Measurements from ENCODE around the gene ACOXL.

The ACOXL gene

DNA sequence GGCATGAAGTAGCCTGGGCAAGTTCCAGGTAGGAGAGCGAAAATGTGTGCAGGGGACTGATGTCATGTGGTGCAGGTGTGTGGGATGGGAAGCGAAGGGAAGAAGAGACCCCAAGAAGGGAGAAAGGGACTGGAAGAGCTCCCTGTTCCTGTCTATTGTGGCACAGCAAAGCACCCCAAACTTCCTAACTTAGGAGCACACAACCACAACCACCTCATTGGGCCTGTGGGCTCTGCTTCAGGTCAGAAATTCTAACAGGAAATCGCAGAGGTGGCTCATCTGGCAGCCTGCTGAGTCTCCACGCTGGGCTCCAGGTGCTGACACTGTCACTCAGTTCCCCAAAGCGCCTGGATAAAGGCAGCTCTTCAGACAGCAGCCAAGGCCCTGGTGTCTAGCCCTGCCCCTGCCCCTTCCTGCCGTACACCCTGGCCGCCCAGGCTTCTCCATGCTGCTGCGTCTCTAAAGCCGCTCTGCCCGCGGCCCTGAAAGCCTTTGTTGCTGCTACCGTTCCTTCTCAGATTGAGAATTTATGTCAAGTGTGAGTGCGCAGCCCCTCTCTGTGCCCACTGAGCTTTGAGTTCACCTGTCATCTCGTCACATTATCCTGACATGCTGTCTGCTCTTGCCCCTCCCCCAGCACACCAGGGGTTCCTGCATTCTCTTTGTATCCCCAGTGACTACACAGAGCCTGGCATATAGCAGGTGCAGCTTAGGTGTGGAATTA lies 248.1 kb downstream of the ACOXL start:
- no peak for DNase-seq

DNA sequence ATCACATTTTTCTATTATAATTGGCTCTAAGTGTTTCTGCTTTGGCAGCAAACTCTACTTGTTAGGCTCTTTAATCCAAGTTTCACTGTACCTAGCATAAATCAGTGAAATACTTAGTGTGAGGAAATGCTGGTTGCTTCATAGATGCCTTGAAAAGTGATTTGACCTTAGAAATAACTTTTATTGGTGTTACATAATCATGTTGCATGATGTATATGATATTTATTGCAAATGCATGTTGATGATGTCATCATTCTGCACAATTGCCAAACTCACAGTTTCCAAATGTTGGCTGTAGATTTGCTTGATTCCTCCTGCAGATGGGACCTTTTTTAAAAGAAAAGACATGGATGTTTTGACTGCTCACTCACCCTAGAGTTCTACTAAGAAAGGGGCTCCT lies 250.8 kb downstream of the ACOXL start:
- no peak for DNase-seq

DNA sequence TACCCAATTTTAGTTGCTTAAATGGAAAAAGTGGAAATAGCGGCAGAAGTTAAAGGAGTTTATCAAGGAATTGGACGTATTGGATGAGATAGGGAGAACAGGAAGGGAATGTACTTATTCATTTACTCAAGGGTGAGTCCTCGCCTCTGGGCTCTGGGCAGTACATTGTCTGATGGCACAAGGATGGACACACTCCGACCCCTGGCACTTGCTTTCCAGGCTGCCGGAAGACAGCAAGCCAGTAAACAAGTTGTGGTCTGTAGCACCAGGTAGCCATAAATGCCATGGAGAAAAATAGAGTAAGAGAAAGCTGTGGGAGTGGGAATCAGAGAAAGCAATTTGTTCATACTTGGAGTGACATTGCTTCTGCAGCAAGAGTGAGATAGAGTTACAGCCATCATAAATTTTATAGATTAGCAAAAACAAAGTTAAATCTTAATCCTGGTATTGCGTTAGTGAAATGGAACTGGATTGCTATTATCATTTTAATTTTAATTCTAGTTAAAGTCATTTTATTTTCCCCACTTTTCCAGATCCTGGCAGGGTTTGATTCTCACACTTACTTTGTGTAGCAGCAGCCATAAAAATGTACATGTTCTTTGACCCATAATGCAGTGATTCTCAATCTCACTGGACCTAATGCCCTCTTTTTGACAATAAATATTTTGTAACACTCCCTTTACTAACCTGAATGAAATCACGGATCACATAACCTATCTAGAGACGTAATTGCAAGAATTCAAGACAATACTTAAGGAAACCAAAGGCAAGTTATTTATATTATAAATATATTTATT lies 252.5 kb downstream of the ACOXL start:
- DNase-seq = no peak

DNA sequence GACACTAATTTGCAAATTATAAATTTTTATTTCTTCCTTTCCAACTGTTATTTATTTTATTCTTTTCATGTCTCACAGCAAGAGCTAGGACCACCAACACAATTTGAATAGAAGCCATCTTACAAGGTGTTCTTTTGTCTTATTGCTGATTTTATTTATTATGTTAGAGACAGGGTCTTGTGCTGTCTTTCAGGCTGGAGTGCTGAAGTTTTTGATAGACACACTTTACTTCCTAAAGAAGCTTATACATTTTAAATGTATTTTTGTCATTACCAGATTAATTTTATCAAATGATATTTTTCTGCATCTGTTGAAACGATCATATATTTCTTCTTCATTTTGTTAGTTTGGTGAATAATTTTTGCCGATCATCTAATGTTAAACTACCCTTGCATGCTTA lies 258.1 kb downstream of the ACOXL start:
- DNase-seq = no peak

DNA sequence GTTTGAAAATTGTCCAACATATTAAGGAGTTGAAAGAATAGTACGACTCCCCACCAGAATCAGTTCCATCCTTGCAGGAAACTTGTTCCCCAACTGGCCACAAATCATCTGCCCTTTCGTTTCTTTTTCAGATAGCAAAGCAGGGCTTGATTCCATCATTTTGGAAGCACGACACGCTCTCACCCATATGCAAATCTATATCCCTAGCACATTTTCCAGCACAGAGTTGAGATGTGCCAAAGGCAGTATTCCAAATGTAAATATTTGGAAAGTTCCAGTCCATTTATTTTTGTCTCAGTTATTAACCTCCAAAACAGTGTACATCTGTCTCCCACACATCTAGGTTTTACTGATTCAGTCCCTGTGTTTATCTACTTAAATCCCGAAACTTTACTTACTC lies 259.5 kb downstream of the ACOXL start:
- no peak for DNase-seq

DNA sequence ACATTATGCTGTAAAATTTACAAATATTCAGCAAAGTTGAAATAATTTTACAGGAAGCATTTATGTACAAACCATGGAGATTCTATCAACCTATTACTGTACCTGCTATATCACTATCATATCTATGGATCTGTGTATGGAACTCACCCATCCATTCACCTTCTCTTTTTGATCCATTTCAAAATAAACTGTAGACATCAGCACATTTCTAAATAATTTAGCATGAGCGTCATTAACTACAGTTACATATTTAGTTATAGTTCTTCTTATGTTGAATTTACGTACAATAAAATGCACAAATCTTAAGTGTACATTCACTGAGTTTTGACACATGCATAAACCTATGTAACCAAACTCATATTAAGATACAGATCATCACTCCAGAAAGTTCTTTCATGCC lies 260.5 kb downstream of the ACOXL start:
- DNase-seq = no peak

DNA sequence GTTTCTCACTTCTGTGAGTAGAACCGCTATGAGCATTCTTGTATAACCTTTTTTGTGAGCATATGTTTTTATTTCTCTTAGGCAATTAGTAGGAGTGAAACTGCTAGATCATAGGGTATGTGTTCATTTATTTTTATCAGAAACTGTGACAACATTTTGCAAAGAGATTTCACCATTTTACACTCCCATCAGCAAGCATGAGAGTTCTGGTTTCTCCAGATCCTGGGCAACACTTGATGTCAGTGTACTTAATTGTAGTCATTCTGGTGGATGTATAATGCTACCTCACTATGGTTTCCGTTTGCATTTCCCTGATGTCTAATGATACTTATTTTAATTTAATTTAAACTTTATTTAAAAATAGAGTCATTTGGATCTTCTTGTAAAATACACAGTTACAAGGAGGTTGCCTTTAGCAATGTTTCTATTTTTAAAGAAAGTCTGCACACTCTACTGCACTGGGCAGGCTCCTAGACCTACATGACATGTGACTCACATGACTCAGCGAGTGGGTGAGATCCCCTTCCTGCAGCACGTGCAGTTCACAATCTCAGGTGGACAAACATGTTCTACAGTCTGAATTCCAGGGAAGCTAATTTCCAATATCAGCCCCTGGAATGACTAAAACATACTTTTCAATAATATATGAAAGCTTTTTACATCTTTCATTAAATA lies 261.3 kb downstream of the ACOXL start:
- DNase-seq = peak; percentile 73

DNA sequence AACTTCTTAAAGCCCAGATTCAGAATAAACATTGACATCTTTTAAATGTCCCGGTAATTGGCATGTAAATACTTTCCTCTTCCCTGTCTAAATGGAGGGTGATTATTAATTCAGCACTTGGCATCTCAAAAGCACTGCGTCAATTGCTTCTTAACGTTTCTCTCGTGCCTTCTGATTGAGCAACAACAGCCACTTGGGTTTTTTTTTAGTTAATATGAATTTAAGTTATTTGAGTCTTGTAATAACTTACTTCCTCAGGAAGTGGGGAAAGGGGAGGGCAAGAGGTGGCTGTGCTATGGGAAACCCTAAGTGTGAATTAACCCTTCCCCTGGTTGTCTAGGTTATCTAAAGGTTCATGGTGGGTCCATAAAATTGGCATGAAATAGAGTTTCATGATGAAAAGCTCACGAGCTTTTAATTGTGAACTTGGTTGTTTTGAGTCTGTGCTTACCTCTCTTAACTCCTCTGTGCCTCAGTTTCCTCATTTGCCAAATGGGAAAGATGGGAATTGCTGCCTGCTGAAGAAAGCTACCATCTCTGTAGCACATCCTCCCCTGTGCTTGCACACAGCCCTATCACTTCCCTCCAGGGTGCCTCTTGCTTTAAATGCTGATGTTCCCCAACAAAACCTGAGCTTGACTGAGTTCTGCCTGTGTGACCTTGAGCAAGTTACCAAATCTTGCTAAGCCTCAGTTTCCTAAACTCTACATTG lies 262.0 kb downstream of the ACOXL start:
- DNase-seq = peak; percentile 89

DNA sequence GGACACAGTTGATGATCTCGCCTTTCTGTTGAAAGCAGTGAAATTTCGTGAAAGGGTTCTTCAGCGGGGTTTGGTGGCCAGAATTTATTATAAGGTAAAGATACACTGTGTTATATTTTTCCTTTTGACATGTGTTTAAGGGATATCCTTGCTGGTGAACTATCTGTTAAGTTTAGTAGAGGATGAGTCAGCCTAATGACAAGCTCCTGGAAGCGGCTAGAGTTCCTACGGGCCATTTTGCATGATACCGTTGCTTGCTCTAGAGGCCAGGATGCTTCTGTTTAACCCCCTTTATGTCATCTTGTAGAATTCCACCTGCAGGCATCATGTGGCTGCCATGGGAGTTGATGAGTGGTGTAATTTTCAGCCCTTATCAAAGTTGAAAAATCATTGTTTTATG lies 263.5 kb downstream of the ACOXL start:
- no peak for DNase-seq

DNA sequence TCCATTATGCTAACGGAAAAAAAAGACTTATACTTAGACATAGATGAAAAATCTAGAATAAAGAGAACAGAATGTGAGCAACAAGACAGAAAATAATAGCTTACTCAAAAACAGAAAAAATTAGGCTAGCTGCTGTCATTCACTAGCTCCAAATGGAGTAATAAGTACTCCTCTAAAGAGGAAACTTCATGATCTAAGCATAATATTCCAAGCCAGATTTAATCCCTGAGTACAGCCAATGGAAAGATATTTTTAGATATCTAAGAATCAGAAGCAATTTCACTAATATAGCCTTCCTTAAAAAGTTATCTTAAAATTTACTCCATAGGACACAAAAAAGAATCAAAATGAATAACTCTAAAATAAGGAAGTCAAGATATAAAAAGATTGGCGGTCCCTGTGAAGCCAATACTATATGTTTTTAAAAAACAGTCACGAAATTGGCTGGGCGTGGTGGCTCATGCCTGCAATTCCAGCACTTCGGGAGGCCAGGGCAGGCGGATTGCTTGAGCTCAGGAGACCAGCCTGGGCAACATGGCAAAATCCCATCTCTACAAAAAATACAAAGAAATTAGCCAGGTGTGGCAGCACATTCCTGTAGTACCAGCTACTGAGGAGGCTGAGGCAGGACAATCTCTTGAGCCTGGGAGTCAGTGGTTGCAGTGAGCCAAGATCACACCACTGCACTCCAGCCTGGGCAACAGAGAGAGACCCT lies 265.1 kb downstream of the ACOXL start:
- DNase-seq = no peak

DNA sequence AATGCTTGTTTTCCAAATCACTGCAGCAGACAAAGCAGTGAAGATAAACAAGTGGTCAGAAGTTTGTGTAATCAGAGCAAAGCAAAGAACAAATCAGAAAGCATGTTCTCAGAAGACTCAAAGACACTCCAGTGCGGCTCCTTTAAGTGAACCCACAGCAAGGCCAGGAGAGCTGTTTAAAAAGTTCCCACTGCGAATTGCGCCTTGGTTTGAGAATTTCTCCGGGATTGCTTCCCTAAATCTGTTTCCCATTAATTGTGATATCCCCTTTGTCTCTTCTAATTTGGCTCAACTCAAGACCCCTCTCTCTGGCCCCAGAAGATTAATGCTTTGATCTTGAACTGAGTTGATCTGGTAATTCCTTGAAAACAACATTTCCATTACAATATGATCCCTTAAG lies 265.9 kb downstream of the ACOXL start:
- DNase-seq = no peak

DNA sequence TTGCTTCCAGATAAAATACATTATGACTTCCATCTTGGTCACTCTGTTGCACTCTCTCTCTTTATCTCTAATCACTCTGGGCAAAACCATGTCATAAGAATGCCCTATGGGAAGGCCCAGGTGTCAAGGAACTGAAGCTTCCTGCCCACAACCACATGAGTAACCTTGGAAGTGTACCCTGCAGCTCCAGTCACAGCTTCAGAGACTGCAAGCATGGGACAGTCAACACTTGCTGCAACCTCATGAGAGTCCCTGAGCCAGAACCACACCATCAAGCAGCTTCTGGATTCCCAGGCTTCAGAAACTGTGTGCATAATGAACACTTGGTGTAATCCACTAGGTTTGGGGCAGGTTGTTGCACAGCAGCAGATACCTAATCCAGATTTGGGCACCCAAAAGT lies 267.3 kb downstream of the ACOXL start:
- no peak for DNase-seq

DNA sequence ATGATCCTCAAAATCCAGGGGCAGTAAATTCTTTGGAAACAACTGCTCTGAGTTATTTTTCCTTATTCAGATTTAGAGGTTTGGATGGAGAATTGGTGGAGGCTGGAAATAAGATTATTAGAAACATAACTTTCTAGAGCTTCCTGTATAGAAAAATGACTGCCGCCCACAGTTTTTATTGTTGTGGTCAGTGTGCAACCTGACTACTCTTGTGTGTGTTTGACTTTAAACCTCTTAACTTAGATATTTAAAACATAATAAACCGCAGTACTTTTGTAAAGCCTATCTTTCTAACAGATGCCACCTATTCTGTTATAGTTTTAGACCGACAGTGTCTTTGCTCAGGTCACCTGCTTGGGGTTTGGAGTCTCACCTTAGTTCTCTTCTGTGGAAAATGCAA lies 272.9 kb downstream of the ACOXL start:
- DNase-seq = no peak

DNA sequence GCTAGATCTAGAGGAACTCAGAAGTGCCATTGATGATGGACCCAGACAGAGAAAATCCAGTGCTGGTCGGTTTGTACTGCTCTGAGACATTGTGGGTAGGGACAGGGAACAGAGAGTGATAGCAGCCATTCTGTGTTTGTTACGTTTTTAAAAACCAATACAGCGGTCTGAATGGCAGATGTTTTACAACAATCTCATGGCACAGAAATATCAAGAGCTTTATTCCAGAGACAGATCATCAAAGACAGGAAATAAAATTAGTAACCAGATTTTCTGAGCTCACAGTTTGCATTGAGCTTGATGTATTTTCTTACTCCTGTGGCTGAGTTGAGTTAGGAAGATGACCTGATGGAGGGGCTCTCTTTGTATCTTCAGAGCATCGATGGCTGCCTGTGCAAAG lies 273.4 kb downstream of the ACOXL start:
- no peak for DNase-seq

DNA sequence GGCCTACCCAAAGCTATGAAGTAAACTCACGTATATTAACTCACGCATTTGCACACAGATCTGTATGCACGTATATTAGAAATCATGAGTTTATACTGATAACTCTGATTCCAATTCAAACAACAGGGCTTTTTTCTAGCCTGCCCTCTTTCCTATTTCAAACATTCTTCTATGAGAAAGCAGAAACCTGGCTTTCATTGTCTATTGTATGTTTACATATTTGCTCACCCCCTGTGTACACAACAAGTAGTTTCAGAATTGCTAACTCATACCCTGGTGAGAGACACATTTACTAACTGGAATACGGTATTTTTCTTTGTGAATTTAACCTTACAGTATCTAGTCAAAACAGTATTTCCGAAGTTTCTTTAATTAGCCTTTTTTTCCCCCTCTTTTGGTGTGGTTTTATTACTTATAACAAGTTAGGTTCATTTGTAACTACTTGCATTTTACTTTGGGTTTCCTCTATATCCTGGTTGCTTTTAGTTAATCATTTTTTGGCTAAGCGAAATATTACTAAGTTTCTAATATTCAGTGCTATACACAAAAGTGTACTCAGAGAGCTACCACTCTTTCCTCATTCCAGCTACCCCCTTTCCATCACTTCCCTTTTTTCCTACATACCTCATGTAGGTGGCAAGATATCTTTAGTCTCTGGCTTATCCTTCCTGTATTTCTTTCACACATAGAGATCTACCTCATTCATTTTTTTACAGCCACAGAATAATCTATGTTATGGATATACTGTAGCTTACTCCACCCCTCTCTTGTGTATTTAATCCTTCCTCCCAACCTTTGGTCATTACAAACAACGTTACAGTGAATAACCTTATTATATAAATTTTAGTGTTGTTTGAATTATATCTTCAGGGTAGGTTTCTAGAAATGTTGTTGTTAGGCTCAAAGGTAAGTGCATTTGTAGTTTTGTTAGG lies 275.6 kb downstream of the ACOXL start:
- no peak for DNase-seq

DNA sequence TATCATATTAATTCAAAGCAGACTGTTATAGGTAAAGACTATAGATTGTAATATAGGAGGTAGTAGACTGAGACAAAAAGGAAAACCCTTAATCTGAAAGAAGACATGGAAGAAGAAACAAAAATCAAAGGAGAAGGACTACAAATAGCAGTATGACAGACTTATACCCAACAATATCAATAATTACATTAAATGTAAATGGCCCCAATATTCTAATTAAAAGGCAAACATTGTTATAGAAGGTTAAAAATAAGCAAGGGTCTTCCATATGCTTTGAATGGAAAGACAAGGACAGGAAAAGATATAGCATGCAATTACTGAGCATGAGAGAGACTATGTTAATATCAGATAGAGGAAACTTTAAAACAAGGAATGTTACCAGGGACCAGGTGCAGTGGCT lies 278.8 kb downstream of the ACOXL start:
- no peak for DNase-seq

DNA sequence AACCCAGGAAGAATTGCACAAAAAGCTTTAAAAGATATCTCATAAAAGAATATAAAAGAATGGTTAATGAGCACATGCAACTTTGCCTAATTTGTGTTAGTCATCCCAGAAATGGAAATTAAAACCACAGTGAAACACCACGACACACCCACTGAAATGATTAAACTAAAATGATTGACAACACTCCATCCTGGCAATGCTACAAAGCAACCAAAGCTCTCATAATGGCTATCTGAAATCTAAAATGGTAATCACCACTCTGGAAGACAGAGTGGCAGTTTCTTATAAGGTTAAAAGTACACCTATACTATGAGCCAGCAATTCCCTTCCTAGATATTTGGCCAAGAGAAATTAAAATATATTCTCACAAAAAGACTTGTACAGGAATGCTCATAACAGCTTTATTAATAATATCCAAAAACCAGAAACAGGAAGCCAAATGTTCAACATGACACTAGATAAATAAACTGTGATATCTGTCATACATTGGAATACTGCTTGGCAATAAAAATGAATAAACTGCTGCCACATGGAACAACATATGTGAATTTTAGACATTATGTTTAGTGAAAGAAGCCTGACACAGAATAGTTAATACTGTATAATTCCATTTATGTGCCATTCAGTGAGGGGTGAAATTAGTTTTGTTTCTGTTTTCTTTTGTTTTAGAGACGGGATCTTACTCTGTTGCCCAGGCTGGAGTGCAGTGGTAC lies 283.1 kb downstream of the ACOXL start:
- no peak for DNase-seq

DNA sequence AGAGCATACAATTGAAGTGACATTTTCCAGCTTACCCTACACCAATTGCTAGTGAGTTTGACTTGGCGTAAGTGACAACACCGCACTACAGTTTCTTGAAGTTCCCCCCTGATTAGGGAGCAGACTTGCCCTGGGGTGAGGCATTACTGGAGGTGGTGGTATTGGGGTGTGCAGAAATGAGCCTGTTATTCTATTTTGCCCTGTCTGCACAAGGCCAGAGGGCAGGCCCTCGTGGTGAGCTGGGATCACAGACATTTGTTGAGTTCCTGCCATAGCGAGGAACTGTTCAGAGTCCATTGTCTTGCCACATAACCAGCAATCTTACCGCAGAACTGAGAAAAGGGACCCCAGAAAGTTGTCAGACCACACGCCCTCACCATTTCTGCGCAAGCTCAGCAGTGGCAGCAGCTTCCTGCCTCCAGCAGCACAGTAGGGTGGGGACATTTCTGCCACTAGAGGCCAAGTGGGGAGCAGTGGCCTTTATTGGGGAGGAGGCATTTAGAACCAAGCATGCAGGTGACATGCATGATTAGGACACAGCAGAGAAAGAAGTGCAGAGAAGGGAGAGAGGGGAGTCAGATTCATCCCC lies 284.8 kb downstream of the ACOXL start:
- no peak for DNase-seq

DNA sequence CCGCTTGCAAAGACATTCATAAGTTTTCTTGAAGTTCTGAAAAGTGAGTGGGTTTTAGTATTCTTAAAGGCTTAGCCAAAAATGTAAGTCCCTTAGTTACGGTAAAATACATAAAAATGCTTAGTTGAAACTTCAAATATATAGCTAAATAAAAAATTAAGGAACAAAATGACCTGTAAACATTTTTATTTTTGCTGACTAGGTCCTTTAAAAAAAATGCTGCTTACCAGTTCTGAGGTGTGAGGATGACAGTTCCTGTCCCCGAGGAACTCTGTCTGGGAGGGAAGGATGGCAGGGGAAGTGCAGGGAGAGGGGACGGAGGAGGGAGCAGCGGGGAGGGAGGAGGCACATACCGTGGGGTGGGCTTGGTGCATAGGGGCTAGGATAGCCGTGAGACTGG lies 285.5 kb downstream of the ACOXL start:
- DNase-seq = no peak

DNA sequence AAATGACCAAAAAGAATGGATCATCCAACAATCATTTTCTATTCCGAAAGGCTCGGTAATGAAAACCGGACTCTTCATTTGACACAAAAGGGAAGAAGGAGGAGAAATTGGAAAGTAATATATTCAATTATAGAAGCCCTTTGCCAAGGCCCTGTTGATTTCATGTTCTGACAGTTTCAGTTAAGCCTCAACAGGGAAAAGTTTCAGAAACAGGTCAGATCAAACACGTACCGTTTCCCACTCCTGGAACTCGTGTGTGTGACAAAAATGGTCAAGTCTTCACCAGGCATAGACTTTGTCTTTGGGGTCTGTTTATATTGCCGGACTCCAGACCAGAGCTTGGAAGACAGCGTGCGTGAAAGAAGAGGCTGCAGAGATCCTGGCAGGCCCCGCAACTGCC lies 287.0 kb downstream of the ACOXL start:
- DNase-seq = no peak

DNA sequence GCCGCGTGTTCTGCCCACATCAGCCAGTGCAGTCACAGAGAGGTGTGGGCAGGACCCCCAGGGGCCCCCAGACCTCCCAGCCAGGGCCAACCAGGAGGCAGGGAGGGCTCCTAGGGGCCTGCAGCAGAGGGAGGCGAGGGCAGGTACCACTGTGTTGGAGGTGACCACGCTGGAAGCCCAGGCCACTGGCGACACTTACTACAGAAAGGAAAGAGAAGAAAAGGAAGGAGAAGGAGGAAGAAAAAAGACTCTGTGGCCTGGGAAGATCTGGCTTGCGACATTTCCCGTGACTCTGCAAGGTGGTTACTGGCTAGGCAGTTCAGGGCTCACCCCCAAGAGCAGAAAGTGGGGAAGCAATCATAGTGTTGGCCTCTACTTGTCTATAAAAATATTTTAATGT lies 290.3 kb downstream of the ACOXL start:
- DNase-seq = peak; percentile 64

Measured in GF-D8 (cell line).